HG02571 (cell line): ENCODE measurements around the gene CELF4.

Experiments used
- ATAC-seq: cut with Tn5 transposase; IDR thresholded peaks from one replicate; pipeline ENCODE4 v1.9.1; 2021; ENCODE audit warnings: mild to moderate bottlenecking, moderate library complexity; ENCODE audit not compliant: unreplicated experiment

The CELF4 gene

GRCh38 chr18:37447962-37448888, 117.4 kb downstream of the CELF4 start:
- no peak for ATAC-seq

GRCh38 chr18:37445836-37446235, 119.8 kb downstream of the CELF4 start:
- no peak for ATAC-seq

GRCh38 chr18:37445368-37445767, 120.2 kb downstream of the CELF4 start:
- no peak for ATAC-seq

- ATAC-seq = no peak
These were observed 122.1 kb downstream of the CELF4 start for GRCh38 chr18:37443325-37444055.

GRCh38 chr18:37442477-37442876, 123.1 kb downstream of the CELF4 start:
- no peak for ATAC-seq

- no peak for ATAC-seq
These were observed 123.8 kb downstream of the CELF4 start for GRCh38 chr18:37441821-37442220.

- ATAC-seq = no peak
These were observed 125.4 kb downstream of the CELF4 start for GRCh38 chr18:37440206-37440605.

- ATAC-seq = no peak
These were observed 127.0 kb downstream of the CELF4 start for GRCh38 chr18:37438417-37439180.

GRCh38 chr18:37435996-37436395, 129.6 kb downstream of the CELF4 start:
- no peak for ATAC-seq

GRCh38 chr18:37435150-37435867, 130.3 kb downstream of the CELF4 start:
- ATAC-seq = no peak

- no peak for ATAC-seq
These were observed 131.3 kb downstream of the CELF4 start for GRCh38 chr18:37434161-37434860.

- no peak for ATAC-seq
These were observed 133.0 kb downstream of the CELF4 start for GRCh38 chr18:37432436-37433195.

GRCh38 chr18:37430357-37431076, 135.1 kb downstream of the CELF4 start:
- no peak for ATAC-seq

GRCh38 chr18:37429791-37430190, 135.8 kb downstream of the CELF4 start:
- no peak for ATAC-seq

GRCh38 chr18:37428288-37428974, 137.2 kb downstream of the CELF4 start:
- no peak for ATAC-seq

GRCh38 chr18:37426586-37426985, 139.0 kb downstream of the CELF4 start:
- no peak for ATAC-seq

- no peak for ATAC-seq
These were observed 140.4 kb downstream of the CELF4 start for GRCh38 chr18:37425222-37425621.

- ATAC-seq = no peak
These were observed 141.1 kb downstream of the CELF4 start for GRCh38 chr18:37424507-37424906.
